GM10847 (cell line): ENCODE measurements around the gene ZC2HC1C.

Experiments used
- POLR2A ChIP-seq: IDR thresholded peaks from 2 replicates; pipeline ENCODE4 v1.6.1; 2011; ENCODE audit not compliant: insufficient read length; ENCODE audit errors: extremely low read depth

The ZC2HC1C gene

GRCh38 chr14:75070383-75070782 is 942 bp downstream of the ZC2HC1C start:
- TF ChIP-seq POLR2A = no peak

GRCh38 chr14:75077794-75078193 is 8.4 kb downstream of the ZC2HC1C start:
- TF ChIP-seq POLR2A = no peak

GRCh38 chr14:75079521-75079920 is 10.1 kb downstream of the ZC2HC1C start:
- no peak for TF ChIP-seq POLR2A

GRCh38 chr14:75081660-75082229 is 12.3 kb downstream of the ZC2HC1C start:
- no peak for TF ChIP-seq POLR2A

- TF ChIP-seq POLR2A = no peak
These were observed 13.8 kb downstream of the ZC2HC1C start for GRCh38 chr14:75083271-75083670.

- no peak for TF ChIP-seq POLR2A
These were observed 15.1 kb downstream of the ZC2HC1C start for GRCh38 chr14:75084513-75084912.

GRCh38 chr14:75088153-75088552 is 18.7 kb downstream of the ZC2HC1C start:
- no peak for TF ChIP-seq POLR2A

GRCh38 chr14:75088566-75089373 is 19.3 kb downstream of the ZC2HC1C start:
- TF ChIP-seq POLR2A = no peak

- TF ChIP-seq POLR2A = no peak
These were observed 20.9 kb downstream of the ZC2HC1C start for GRCh38 chr14:75090353-75090752.

GRCh38 chr14:75091251-75091650 is 21.8 kb downstream of the ZC2HC1C start:
- TF ChIP-seq POLR2A = no peak

GRCh38 chr14:75092698-75093097 is 23.3 kb downstream of the ZC2HC1C start:
- no peak for TF ChIP-seq POLR2A

GRCh38 chr14:75094896-75095295 is 25.5 kb downstream of the ZC2HC1C start:
- TF ChIP-seq POLR2A = no peak

- TF ChIP-seq POLR2A = no peak
These were observed 26.2 kb downstream of the ZC2HC1C start for GRCh38 chr14:75095690-75096089.

GRCh38 chr14:75096959-75097358 is 27.5 kb downstream of the ZC2HC1C start:
- TF ChIP-seq POLR2A = no peak

- no peak for TF ChIP-seq POLR2A
These were observed 28.8 kb downstream of the ZC2HC1C start for GRCh38 chr14:75098212-75098611.

GRCh38 chr14:75098682-75099081 is 29.2 kb downstream of the ZC2HC1C start:
- no peak for TF ChIP-seq POLR2A

GRCh38 chr14:75101491-75101890 is 32.0 kb downstream of the ZC2HC1C start:
- TF ChIP-seq POLR2A = no peak

- TF ChIP-seq POLR2A = no peak
These were observed 37.7 kb downstream of the ZC2HC1C start for GRCh38 chr14:75107186-75107585.

- TF ChIP-seq POLR2A = no peak
These were observed 40.4 kb downstream of the ZC2HC1C start for GRCh38 chr14:75109877-75110276.
